GM21723 (cell line): Measurements from ENCODE around the gene RAB11FIP4.

Source experiments
- ATAC-seq: cut with Tn5 transposase; IDR thresholded peaks from one replicate; pipeline ENCODE4 v1.9.1; 2021; ENCODE audit warnings: mild to moderate bottlenecking, moderate library complexity; ENCODE audit not compliant: unreplicated experiment

The RAB11FIP4 gene

DNA sequence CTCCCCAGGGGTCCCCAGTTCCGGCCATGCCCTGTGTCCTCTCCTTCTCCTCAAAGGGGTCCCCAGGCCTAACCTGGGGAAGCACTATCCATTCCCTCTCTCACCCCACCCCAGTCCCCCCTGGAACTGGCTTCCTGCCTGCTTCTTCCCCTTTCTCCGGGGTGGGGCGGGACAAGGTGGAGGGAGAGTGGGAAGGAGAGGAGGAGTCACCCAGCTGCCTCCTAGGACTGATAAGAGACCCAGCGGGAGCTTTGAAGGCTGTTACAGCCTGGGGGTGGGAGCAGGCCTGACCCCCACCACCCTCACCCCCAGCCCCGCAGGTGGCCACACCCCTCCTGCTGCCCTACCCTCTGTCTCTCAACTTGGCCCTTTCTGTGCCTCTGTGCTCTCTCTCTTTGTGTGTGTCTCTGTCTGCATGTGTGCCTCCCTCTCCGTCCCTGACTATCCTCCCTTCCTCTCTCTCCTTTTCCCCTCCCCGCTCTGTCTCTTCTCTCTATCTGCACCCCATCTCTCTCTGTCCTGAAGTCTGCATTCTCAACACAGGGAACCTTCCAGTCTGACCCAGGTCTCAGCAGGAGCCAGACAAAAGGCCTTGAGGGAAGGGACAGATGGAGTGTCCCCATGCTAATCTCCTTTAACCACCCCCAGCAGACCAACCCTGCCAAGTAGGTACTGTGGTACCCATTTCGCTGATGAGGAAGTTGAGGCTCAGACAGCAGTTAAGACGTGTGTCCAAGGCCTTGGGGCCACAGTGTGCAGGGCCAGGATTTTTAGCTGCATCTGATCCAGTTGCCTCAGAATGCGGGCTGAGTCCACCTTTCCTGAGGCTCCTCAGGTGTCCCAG, 66.1 kb downstream of the RAB11FIP4 start:
- ATAC-seq: no peak

DNA sequence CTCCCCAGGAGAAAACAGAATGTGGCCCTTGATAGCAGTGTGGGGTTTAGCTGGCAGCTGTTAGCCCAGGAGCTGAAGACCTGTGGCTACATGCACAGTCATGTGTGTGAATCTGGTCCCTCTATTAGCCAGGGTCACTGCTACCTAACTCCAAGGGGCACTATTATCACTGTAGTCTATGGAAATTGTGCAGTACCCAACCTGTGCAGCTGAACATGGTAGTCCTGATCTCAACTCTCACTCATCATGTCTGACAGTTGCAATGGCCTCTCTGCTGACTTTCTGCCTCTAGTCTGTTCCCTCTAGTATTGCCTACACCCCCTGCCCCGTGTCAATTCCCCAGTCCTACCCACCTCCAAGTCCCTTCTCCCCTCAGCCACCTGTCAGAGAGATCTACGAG, 67.4 kb downstream of the RAB11FIP4 start:
- ATAC-seq: no peak

DNA sequence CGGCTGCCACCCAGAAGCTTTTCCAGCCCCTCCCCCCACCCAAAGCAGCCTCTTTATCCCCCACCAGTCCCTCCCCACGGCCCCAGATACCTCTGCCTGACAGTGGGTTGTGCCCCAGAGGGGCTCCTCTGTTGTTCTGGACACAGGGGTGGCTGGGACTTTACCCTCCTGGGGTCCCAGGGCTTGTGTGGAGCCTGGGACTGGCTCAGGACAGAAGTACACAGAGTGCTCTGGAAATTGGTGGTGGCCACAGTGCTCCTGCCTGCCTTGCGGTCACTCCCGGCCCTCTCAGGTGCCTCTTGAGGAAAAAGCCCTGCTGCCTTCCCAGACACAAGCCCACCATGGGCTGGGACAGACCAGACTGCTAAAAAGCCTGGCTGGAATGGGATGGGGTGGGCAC, 68.2 kb downstream of the RAB11FIP4 start:
- ATAC-seq: no peak

DNA sequence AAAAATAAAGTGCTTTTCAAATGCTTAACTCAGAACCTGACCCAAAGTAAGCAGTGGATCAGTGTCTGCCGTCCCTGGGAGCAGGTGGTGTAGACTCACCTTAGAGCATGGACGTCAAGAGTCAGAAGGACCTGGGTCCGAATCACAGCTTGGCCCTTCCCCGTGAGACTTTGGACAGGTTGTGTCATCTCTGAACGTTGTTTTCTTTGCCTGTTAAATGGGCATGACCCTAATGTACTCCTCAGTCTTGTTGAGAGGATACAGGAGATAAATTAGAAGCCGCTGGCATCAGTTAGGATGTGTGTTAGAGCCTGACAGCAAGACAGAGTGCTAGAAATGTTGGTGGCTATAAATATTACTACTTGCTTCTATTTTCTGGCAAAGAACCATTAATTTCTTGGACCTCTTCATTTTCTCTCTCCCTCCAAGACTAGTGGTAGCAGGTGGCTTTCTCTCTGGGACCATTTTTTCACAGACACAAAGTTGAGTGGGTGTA, 68.8 kb downstream of the RAB11FIP4 start:
- no peak for ATAC-seq

DNA sequence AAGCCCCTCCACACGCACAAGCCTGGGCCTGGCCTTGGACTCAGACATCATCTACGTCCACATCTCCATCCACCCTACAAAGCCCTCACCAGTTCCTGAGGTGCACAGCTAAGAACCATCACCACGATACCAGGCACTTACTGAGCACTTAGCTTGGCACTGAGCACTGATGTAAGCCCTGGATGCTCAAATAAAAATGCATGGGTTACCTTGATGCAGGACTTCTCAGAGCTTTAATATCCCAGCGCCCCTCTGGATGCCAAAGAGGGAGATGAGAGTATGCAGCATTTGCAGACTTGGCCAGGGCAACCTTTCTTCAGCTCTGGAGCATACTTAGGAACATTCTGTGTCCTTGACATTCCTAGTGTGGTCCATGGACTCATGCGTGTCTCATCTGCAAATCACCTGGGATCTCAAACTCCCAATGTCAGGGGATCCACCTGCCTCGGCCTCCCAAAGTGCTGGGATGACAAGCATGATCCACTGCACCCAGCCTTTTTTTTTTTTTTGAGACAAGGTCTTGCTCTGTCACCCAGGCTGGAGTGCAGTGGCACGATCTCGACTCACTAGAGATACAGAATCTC, 69.8 kb downstream of the RAB11FIP4 start:
- no peak for ATAC-seq

DNA sequence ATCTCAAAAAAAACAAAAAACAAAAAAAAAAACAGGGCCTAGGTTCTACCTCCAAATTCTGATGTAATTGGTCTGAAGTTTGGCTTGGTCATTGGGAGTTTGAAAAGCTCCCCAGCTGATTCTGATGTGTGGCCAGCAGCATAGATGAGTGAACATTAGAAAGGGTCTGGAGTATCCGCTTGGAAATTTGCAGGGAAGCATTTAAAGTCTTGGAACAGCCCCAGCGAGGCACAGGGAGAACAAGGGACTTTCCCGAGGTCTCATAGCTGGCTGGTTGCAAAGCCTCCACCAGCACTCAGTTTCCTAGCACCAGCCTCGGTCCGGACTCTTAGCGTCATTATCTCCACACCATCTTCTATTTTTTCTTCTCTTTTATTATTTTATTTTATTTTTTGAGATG, 70.8 kb downstream of the RAB11FIP4 start:
- ATAC-seq: no peak

DNA sequence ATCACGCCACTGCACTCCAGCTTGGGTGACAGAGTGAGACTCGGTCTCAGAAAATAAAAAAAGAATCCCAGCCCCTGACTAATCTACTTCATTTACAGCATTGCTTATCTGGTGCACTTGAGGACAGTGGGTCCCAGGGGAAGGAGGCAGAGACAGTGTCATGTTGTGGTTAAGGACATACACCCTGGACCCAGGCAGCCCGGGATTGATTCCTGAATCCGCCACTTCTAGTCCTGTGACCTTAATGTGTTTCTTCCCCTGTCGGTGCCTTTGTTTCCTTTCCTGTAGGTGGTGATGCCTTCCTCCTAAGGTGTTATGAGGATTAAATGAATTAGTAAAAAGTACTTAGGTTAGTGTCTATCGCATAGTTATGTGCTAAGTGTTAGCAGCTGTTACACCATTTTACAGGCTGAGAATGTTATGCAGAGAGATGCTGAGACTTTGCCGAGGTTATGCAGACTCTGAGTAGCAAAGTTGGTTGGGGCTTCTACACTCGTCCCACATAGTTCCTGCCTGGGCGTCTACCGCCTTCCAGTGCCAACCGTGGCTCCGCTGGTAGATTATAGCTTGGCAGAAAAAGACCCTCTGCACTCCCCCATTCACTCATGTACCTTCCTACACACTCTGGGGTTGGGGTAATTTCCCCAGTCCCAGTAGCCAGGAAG, 74.8 kb downstream of the RAB11FIP4 start:
- ATAC-seq: no peak

DNA sequence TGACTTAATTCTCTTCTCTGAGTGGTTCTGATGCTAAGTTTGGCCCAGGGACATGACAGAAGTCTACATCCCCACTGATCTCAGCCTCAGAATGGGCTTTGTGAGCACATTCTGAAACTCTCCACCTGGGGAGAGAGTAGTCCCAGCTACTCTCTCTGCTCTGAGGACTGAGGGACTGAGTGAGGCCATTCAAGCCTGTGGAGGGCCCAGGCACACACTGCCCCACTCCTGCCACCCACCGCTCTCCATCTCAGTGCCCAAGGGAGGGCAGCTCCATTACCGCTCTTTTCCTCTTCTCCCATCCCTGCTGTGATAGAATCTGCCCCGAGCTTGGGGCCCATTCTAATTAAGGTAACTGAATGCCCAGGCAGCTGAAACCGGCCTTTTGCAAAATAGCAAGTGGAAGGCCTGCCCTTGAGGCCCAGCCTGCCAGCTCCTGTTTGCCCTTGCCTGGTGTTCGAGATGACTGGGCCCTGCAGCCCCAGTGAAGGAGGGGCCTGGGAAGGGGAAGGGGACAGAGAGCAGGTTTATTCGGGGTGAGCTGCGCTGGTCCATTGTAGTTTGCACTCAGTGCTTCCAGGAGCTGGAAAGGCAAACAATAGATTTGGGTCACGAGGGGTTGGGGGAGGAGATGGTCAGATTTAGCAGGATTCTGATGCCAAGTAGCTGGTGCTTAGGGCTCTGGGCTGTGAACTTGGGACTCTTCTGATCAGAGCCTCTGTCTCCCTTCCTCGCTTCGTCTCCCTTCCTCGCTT, 76.2 kb downstream of the RAB11FIP4 start:
- ATAC-seq: no peak

DNA sequence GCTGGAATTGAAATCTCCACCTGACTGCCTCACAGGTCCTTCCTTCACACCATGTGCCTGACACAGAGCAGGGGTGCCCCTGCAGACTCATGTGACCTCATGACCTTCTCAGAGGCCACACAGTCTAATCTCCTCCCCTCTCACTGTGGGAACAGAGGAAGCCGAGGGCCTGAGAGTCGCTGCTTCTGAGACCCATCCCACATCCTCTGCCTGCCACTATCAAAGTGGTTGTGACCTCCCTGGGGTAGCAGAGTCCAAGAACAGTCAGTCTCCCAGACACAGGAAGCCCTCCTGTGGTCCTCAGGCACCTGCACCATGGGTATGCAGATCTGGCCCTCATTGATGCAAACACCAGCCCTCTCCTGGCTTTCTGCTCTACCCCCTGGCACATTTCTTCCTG, 78.5 kb downstream of the RAB11FIP4 start:
- no peak for ATAC-seq

DNA sequence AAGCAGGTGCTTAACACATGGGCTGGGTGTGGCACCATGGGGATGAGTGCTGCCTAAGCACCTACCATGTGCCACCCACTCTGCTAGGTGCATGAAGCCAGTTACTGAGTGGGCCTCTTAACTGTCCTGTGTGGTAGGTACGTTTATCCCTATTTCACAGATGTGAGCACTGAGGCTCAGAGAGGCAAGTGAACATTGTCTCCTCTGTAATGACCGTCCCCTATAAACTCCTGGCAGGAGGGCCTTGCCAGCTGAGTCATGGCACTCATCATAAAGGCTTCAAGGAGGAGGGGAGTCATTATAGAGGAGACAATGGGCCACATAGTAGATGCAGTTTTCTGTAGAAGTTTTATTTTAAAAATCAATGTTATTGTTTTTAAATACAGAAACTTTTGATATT, 79.1 kb downstream of the RAB11FIP4 start:
- no peak for ATAC-seq

DNA sequence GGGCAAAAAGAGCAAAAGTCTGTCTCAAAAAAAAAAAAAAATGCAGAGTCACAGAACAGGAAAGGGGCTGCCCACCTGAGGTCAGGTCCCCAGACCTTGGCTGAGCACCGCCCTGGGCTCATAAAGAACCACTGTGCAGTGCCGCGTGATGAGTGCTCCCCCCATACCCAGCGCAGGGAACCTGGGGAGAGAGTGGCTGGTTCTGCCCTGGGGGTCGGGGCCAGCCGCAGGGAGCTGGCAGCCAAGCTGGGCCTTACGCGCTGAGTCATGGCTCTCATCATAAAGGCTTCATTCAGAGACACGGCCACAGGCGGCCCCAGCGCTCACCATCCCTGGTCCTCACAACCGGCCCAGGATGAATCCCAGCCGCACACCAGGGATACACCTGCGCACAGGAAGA, 80.7 kb downstream of the RAB11FIP4 start:
- ATAC-seq: no peak

DNA sequence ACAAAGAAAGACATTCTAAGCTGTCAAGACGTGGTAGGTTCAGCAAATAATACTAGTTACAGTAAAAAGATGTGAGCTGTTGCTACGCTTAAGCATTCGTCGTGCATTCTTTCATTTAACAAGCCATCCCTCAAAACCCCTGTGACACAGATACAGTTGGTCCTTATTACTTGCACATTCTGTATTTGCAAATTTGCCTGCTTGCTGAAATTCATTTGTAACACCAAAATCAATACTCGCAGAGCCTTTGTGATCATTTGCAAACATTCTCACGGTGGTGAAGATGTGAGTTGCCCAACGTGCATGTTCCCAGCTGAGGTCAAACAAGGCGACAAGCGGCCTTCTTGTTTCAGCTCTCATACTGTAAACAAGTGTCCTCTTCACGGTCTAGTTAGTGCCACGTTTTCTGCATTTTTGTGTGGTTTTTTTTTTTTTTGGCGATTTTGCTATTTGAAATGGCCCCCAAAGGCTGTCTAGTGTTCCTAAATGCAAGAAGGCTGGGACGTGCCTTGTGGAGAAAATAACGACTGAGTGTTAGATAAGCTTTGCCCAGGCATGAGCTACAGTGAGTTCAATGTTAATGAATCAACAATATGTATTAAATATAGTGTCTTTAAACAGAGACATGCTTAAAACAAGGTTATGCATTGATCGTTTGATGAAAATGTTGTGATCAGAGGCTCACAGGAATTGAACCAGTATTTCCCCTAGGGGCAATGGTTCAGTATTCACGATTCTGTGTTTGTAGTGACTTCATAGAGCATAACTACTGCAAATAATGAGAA, 84.1 kb downstream of the RAB11FIP4 start:
- ATAC-seq: no peak

DNA sequence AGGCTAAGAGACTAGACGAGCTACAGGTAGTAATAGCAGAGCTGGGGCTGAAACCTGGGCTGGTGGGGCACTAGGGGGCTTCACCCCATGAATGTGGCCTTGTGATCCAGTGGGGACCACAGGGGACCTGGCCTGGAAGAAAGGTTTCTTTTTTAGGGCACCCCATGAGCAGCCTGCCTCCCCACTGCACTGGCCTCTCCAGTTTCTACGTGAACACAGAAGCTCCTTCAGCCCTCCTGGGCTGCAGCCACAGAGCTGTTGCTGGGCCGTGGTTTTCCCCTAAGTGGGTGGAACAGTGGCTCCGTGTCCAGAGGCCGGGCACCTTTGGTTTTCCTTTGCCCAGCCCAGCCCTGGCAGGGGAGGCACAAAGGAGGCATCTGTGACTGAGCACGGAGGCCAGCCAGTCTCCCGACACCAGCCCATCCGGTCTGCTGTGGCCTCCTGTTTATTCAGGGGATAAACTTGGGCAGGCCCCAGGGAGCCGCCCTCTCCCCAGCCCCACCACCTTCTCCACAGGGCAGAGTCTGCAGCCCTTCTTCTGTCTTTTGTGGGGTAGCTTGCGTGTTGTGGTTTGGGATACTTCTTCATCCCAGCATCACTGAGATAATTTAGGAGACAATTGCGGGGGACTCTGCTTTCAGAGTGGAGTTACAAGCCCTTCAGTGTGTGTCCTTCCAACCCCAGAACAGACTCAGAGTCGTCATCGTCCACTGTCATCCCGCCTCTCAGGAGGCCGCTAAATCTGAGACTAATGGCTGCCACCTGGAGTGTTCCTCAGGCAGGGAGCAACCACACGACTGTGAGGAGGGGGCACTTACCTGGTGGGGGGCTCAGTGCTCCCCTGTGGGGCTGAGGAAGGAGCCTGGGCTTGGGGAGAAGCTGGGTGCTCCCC, 85.3 kb downstream of the RAB11FIP4 start:
- no peak for ATAC-seq

DNA sequence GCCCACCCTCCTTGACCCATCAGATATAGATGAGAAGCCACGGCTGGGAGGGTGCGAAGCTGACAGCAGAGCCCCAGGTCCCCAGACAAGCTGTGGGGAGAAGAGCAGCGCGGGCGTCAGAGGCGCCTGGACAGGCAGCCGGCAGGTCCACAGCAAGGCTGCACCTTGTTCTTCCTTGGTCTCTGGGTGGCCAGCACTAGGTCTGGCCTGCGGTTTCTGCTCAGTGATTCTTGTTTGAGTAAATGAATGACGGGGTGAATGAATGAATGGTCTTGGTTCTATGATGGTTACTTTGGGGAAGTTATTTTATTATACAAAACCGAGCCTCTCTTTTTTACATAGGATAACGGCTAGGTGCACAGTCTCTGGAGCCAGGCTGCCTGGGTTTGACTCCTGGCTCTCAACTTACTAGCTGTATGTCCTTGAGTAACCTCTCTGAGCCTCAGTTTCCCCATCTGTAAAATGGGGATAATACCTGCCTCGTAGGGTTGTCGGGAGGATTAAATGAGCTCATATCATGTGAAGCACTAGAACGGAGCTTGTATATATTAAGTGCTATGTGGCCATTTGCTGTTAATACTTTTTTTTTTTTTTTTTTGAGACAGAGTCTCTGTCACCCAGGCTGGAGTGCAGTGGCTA, 86.1 kb downstream of the RAB11FIP4 start:
- ATAC-seq: no peak

DNA sequence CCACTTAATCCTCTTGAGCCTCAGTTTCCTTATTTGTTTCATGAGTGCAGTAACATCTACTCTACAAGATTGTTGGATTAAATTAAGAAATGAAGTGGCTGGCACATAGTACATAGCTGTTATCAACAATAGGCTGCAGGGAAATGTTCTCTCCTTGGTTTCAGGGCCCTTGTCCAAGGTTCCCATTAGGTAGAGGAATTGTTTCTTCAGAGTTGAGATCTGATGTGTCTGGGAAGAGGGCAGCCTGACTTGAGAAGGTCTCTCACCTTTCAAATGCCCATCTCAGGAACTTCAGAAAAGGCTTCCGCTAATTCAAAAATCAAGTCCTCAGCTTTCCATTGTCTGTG, 87.6 kb downstream of the RAB11FIP4 start:
- no peak for ATAC-seq

DNA sequence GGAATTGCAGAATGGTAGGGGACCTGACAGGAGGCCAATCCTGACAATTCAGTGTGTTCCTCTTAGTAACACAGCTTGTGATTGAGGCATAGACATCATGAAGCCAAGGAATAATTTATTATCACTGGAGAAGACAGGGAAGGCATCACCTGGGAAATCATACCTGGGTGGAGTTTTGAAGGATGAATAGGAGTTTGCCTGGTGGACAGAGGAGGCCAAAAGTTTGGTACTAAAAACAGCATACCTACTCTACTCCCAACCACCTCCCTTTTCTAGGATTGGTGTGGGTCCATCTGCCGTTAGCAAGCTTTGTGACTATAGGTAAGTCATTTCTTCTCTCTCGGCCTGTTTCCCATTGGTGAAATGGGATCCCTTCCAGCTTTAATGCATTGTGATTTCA, 88.0 kb downstream of the RAB11FIP4 start:
- no peak for ATAC-seq

DNA sequence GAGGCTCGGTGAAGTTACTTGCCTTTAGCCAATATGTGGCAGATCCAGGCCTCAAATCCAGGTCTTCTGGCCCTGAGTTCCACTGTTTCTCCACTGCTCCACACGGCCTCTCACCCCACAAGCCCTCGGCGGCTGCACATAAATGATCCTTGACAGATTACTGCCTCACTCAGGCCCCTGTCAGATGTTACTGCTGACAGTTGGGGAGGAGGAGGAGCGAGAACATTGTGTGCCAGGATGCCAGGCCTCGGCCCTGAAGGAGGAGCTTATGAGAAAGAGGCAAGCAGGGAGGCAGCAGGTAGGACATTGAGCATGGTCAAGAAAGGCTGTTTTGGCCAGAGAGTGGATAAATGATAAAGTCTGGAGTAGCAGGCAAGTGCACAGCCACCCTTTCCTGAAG, 88.6 kb downstream of the RAB11FIP4 start:
- ATAC-seq: no peak

DNA sequence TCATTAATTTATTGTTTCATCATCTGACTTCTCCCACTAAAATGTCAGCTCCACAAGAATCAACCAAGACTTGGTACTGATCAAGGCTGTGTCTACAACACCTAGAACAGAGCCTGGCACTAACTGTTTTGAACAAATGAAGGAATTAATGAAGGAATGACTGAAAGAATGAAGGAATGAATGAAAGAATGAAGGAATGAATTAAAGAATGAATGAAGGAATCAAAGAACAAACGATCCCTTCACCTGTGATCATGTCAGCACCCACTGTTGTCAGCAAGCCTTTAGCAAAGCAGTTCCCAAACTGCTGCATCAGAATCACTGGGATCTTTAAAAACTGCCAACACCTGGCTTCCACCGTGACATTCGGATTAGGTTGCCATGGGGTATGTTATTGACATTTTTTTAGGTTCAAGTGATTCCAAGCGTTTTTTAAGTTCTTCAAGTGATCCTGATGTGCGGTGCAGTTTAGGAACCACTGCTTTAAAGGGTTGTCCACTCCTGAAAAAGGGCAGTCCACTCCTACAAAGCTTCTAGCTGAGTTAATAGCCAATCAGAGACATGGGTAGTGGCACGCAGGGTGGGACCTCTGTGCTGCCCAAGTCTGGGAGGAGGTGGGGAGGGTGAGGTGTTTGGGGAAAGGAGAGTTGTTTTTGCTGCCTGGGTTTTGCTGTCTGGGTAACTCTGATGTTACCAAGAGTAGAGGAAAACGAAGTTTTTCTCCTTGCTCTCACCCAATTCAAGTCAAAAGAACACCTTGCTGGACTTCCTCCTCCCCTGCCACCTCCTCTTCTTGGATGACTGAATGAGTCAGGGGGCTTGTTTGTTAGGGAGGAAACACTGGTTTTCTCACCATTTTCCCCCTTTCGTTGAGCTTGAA, 89.7 kb downstream of the RAB11FIP4 start:
- no peak for ATAC-seq
